ENCODE data around the gene JAKMIP2.

The JAKMIP2 gene

GRCh38 chr5:147750065-147750464 lies 32.5 kb downstream of the JAKMIP2 start:
- Histone ChIP-seq H4K20me1 (ENCODE audit: insufficient read depth, low read length, poor library complexity, severe bottlenecking) (no peaks in the 10 kb centered on the region), H3K9me2 (replicated peaks; ENCODE audit: low read depth, low read length) (no peaks in the 10 kb centered on the region), H3K27me3 (ENCODE audit: insufficient read depth, low read length, poor library complexity, severe bottlenecking) (no peaks in the 10 kb centered on the region), H3F3A (ENCODE audit: low read depth) (no peaks in the 10 kb centered on the region), H3K4me1 (ENCODE audit: insufficient read depth, low read length, poor library complexity, severe bottlenecking) (peaks cover 11% of the 10 kb centered on the region), H3K9ac (ENCODE audit: low read depth, low read length, poor library complexity, severe bottlenecking) (no peak overlapping the region), H3K36me3 (ENCODE audit: insufficient read depth, low read length) (no peaks in the 10 kb centered on the region), H3K9me3 (ENCODE audit: insufficient read depth, low read depth, low read length) (no peaks in the 10 kb centered on the region), H3K79me2 (ENCODE audit: insufficient read depth, low read length) (no peaks in the 10 kb centered on the region), H2AFZ (ENCODE audit: low read length) (no peak overlapping the region), H3K4me3 (ENCODE audit: low read length, poor library complexity, severe bottlenecking) (no peak overlapping the region), H3K4me2 (ENCODE audit: low read depth, low read length, poor library complexity, severe bottlenecking) (no peak overlapping the region)
- no peak for TF ChIP-seq EZH2phosphoT487 (IDR thresholded peaks at IDR 0.05; ENCODE audit: borderline replicate concordance)
- TF ChIP-seq, protein P1, sequence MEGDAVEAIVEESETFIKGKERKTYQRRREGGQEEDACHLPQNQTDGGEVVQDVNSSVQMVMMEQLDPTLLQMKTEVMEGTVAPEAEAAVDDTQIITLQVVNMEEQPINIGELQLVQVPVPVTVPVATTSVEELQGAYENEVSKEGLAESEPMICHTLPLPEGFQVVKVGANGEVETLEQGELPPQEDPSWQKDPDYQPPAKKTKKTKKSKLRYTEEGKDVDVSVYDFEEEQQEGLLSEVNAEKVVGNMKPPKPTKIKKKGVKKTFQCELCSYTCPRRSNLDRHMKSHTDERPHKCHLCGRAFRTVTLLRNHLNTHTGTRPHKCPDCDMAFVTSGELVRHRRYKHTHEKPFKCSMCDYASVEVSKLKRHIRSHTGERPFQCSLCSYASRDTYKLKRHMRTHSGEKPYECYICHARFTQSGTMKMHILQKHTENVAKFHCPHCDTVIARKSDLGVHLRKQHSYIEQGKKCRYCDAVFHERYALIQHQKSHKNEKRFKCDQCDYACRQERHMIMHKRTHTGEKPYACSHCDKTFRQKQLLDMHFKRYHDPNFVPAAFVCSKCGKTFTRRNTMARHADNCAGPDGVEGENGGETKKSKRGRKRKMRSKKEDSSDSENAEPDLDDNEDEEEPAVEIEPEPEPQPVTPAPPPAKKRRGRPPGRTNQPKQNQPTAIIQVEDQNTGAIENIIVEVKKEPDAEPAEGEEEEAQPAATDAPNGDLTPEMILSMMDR (conservative IDR thresholded peaks at IDR 0.05; ENCODE audit: low read length) = no peak

DNA sequence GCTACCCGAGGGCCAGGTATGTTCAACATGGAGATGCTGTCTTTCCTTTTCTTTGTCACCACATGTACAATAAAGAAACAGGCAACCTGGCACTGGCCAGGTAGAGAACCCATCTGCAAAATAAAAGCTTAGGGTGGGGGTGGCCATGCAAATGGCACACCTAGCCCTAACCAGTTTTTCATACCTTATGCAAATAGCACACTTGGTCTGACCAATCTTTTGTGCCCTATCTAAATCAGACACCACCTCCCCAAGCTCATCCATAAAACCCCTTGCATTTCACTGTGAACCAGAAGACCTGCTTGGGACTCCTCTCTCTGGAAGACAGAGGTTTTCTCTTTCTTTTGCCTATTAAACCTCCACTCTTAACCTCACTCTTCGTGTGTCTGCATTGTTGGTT lies 33.9 kb downstream of the JAKMIP2 start:
- H3K9me2 ChIP-seq (replicated peaks; ENCODE audit: low read depth, low read length) = no peaks in the 10 kb centered on the region
- H3K9me3 ChIP-seq (ENCODE audit: insufficient read depth, low read depth, low read length) = no peaks in the 10 kb centered on the region
- no peak overlapping the region for H2AFZ ChIP-seq (ENCODE audit: low read length)
- H3K9ac ChIP-seq (ENCODE audit: low read depth, low read length, poor library complexity, severe bottlenecking) = no peak overlapping the region
- TF ChIP-seq, protein P1 (conservative IDR thresholded peaks at IDR 0.05; ENCODE audit: low read length) = no peak
- no peak for TF ChIP-seq EZH2phosphoT487 (IDR thresholded peaks at IDR 0.05; ENCODE audit: borderline replicate concordance)
- H3K4me1 ChIP-seq (ENCODE audit: insufficient read depth, low read length, poor library complexity, severe bottlenecking) = peaks cover 11% of the 10 kb centered on the region
- no peak overlapping the region for H3K4me3 ChIP-seq (ENCODE audit: low read length, poor library complexity, severe bottlenecking)
- H3F3A ChIP-seq (ENCODE audit: low read depth) = no peaks in the 10 kb centered on the region
- no peaks in the 10 kb centered on the region for H3K79me2 ChIP-seq (ENCODE audit: insufficient read depth, low read length)
- H4K20me1 ChIP-seq (ENCODE audit: insufficient read depth, low read length, poor library complexity, severe bottlenecking) = no peaks in the 10 kb centered on the region
- H3K27me3 ChIP-seq (ENCODE audit: insufficient read depth, low read length, poor library complexity, severe bottlenecking) = no peaks in the 10 kb centered on the region
- H3K4me2 ChIP-seq (ENCODE audit: low read depth, low read length, poor library complexity, severe bottlenecking) = no peak overlapping the region
- H3K36me3 ChIP-seq (ENCODE audit: insufficient read depth, low read length) = no peaks in the 10 kb centered on the region

DNA sequence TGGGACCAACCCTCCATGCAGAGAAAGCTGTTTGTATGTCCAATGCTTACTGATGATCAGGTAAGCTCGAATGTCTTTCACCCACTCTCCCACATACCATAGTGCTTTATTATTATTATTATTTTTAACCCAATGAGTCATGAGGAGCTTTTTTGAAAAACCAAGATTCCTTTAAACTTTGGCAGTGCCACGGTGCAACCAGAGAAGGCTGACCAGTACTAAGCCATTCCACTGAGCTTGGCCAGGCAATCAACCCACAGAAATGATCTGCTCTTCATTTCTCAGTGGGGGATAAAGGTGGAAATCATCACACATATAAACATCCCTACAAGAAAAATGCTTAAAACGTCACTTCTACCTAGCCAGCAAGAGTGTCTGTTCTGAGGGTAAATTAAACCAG lies 35.5 kb downstream of the JAKMIP2 start:
- Histone ChIP-seq H3K9me2 (replicated peaks; ENCODE audit: low read depth, low read length) (no peaks in the 10 kb centered on the region), H3K9me3 (ENCODE audit: insufficient read depth, low read depth, low read length) (no peaks in the 10 kb centered on the region), H3K36me3 (ENCODE audit: insufficient read depth, low read length) (no peaks in the 10 kb centered on the region), H4K20me1 (ENCODE audit: insufficient read depth, low read length, poor library complexity, severe bottlenecking) (no peaks in the 10 kb centered on the region), H3K4me1 (ENCODE audit: insufficient read depth, low read length, poor library complexity, severe bottlenecking) (peaks cover 6% of the 10 kb centered on the region), H3K4me3 (ENCODE audit: low read length, poor library complexity, severe bottlenecking) (no peak overlapping the region), H3K4me2 (ENCODE audit: low read depth, low read length, poor library complexity, severe bottlenecking) (no peak overlapping the region), H3F3A (ENCODE audit: low read depth) (no peaks in the 10 kb centered on the region), H3K79me2 (ENCODE audit: insufficient read depth, low read length) (no peaks in the 10 kb centered on the region), H2AFZ (ENCODE audit: low read length) (no peak overlapping the region), H3K27me3 (ENCODE audit: insufficient read depth, low read length, poor library complexity, severe bottlenecking) (no peaks in the 10 kb centered on the region), H3K9ac (ENCODE audit: low read depth, low read length, poor library complexity, severe bottlenecking) (no peak overlapping the region)
- TF ChIP-seq, protein P1 (conservative IDR thresholded peaks at IDR 0.05; ENCODE audit: low read length) = no peak
- TF ChIP-seq EZH2phosphoT487 (IDR thresholded peaks at IDR 0.05; ENCODE audit: borderline replicate concordance) = no peak
